ENCODE measurements around the gene MAN1A2.

MAN1A2 gene

DNA sequence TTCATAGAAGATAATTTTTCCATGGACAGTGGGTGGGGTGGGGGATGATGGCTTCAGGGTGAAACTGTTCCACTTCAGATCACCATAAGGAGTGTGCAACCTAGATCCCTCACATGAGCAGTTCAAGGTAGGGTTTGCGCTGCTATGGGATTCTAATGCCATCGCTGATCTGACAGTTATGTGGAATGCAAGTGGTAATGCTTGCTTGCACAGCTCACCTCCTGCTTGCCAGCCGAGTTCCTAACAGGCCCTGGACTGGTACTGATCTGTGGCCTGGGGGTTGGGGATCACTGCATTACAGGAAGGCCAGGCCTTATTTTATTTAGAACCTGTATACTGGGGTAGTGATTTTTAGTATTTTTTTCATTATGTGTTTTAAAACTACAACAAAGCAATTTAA lies 22.0 kb downstream of the MAN1A2 start:
- in situ Hi-C loops (cut with HindIII; ENCODE audit: low sequenced_read_pairs) = no loop called here
- TF ChIP-seq, protein P1, sequence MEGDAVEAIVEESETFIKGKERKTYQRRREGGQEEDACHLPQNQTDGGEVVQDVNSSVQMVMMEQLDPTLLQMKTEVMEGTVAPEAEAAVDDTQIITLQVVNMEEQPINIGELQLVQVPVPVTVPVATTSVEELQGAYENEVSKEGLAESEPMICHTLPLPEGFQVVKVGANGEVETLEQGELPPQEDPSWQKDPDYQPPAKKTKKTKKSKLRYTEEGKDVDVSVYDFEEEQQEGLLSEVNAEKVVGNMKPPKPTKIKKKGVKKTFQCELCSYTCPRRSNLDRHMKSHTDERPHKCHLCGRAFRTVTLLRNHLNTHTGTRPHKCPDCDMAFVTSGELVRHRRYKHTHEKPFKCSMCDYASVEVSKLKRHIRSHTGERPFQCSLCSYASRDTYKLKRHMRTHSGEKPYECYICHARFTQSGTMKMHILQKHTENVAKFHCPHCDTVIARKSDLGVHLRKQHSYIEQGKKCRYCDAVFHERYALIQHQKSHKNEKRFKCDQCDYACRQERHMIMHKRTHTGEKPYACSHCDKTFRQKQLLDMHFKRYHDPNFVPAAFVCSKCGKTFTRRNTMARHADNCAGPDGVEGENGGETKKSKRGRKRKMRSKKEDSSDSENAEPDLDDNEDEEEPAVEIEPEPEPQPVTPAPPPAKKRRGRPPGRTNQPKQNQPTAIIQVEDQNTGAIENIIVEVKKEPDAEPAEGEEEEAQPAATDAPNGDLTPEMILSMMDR (IDR thresholded peaks at IDR 0.05; ENCODE audit: low read depth, low read length, missing control alignments) = no peak
- DNase-seq (ENCODE audit: low read depth) = no peak
- H3K4me3 ChIP-seq (ENCODE audit: low read depth, low read length) = no peak overlapping the region

DNA sequence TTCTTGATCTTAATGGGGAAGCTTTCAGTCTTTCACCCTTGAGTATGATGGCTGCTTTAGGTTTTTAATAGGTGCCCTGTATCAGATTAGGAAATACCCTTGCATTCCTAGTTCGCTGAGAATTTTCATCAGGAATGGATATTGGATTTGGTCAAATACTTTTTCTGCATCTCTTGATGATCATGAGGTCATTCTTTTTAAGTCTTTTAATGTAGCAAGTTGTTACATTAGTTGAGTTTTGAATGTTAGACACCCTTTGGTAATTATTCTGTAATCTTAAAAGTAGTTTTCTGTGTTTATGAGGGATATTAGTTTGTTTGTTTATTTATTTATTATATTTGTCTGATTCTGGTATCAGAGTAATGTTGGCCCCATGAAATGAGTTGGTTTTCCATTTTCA lies 22.5 kb downstream of the MAN1A2 start:
- DNase-seq (ENCODE audit: low read depth) = no peak
- TF ChIP-seq, protein P1 (IDR thresholded peaks at IDR 0.05; ENCODE audit: low read depth, low read length, missing control alignments) = no peak
- in situ Hi-C loops (cut with HindIII; ENCODE audit: low sequenced_read_pairs) = no loop called here
- H3K4me3 ChIP-seq (ENCODE audit: low read depth, low read length) = no peak overlapping the region

DNA sequence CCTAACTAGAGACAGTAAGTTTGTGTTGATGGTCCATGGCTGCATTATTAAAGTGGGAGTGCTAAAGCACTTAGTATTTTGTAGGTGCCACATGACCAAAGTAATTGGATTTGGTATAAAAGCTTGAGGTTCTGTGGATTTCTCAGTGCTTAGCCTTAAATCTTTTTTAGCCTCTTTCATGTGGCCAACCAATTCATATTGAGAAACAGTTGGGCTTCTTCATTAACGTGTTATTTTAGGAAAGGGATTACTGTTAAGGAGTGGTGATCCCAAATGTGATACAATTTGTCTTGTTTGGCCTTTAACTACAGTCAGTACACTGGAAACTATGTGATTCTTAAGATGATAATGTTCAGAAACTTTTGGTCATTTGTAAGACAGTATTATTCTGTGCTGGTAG lies 25.5 kb downstream of the MAN1A2 start:
- H3K4me3 ChIP-seq (ENCODE audit: low read depth, low read length) = no peak overlapping the region
- TF ChIP-seq, protein P1 (IDR thresholded peaks at IDR 0.05; ENCODE audit: low read depth, low read length, missing control alignments) = no peak
- DNase-seq (ENCODE audit: low read depth) = no peak
- in situ Hi-C loops (cut with HindIII; ENCODE audit: low sequenced_read_pairs) = no loop called here

DNA sequence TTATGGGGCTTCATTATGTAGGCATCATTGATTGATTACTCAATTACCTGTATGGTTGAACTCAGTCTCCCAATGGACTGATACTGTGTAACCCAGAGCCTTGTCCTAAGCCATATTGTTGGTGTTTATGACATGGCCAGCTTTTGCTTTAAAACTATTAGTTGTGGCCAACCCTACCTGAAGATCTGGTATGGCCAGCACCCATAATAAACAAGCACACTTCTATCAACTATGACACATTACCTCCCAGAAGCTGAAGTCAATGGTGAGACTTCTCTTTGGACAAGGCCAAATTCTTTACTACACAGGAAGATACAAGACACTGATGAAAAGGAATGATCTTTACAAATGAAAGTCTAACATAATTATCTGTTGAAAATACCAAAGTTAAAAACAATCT lies 28.8 kb downstream of the MAN1A2 start:
- H3K4me3 ChIP-seq (ENCODE audit: low read depth, low read length) = no peak overlapping the region
- DNase-seq (ENCODE audit: low read depth) = no peak
- in situ Hi-C loops (cut with HindIII; ENCODE audit: low sequenced_read_pairs) = loop anchor here (5.0 kb wide), 1 partner anchor 56 kb away; no protein-coding TSS in a partner anchor
- TF ChIP-seq, protein P1 (IDR thresholded peaks at IDR 0.05; ENCODE audit: low read depth, low read length, missing control alignments) = no peak

DNA sequence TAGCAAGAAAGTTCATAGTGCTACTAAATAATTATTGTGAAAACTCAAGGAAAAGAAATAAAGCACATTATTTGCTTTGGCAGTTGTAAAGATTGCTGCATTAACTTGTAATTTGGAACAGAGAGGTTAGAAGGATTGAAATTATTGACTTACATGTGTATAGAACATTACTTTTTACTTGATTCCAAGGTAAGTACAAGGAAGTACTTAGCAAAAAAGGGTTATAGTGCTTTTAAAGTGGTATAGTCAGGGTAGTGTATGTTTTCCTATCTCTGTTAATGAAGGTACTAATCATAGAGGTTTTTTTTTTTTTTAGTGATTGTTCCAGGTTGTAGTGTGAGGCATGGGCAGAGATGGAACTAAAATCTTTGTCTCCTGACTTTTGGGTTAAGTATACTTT lies 29.4 kb downstream of the MAN1A2 start:
- DNase-seq (ENCODE audit: low read depth) = no peak
- no peak overlapping the region for H3K4me3 ChIP-seq (ENCODE audit: low read depth, low read length)
- in situ Hi-C loops (cut with HindIII; ENCODE audit: low sequenced_read_pairs) = loop anchor here (5.0 kb wide), 1 partner anchor 56 kb away; no protein-coding TSS in a partner anchor
- TF ChIP-seq, protein P1 (IDR thresholded peaks at IDR 0.05; ENCODE audit: low read depth, low read length, missing control alignments) = no peak

DNA sequence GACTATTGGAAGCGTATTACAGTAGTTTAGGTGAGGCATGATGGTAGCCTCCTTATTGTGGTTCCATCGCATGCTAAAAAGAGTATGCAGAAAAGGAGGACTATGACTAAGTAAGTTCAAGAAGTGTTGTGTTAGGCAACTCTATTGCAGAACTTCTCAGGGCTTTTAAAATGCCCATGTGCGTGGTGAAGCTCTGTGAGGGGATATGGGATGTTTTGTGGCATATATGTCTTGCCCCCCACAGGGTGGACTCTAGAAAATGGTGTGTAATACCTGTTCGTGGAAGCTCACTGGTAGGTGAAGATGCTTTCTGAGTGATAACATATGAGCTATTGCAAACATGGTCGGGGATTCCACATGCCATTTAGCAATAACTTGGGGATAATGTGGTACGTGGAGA lies 31.7 kb downstream of the MAN1A2 start:
- in situ Hi-C loops (cut with HindIII; ENCODE audit: low sequenced_read_pairs) = loop anchor here (5.0 kb wide), 1 partner anchor 53 kb away; no protein-coding TSS in a partner anchor
- TF ChIP-seq, protein P1 (IDR thresholded peaks at IDR 0.05; ENCODE audit: low read depth, low read length, missing control alignments) = no peak
- no peak overlapping the region for H3K4me3 ChIP-seq (ENCODE audit: low read depth, low read length)
- no peak for DNase-seq (ENCODE audit: low read depth)

GRCh38 chr1:117401761-117402160 lies 34.5 kb downstream of the MAN1A2 start:
- no peak for DNase-seq (ENCODE audit: low read depth)
- no peak overlapping the region for H3K4me3 ChIP-seq (ENCODE audit: low read depth, low read length)
- TF ChIP-seq, protein P1 (IDR thresholded peaks at IDR 0.05; ENCODE audit: low read depth, low read length, missing control alignments) = no peak
- in situ Hi-C loops (cut with HindIII; ENCODE audit: low sequenced_read_pairs) = no loop called here

All from astrocyte of the cerebellum (primary cell).